Measurements from ENCODE around the gene CDH4. TPM values are rescaled to one million over a fixed set of nuclear protein-coding genes. Genes with fewer than 3 reads are reported as not detected.

Gene CDH4
- total and polyA plus RNA-seq, 2 of the 13 experiments (the other 11 are each of a cell fraction or from before 2014, with no cell fraction given): not detected

GRCh38 chr20:61646986-61647385 lies 394.9 kb downstream of the CDH4 start:
- BruUV-seq (replicated peaks): no TSS peak
- ChIA-PET POLR2A (no interaction called here), CTCF (ENCODE audit: low intra/inter-chr PET ratio, low total read pairs) (no interaction called here)
- DNase-seq (ENCODE audit: low spot score) (no peak), ATAC-seq (no peak), FAIRE-seq (no peak)
- Histone ChIP-seq H3K27me3 (ENCODE audit: control insufficient read depth in 1 of 2, insufficient read depth in 2 of 2, low read length in 2 of 2) (peaks cover 26 to 94% of the 10 kb centered on the region in 2 experiments), H3K36me3 (replicated peaks in 1 of 2; ENCODE audit: control insufficient read depth in 1 of 2, insufficient read depth in 2 of 2, low read length in 2 of 2) (no peaks in the 10 kb centered on the region), H3K9ac (ENCODE audit: insufficient read depth, low read depth, low read length) (no peak overlapping the region), H3K79me2 (ENCODE audit: insufficient read depth, low read length) (no peaks in the 10 kb centered on the region), H3K9me3 (ENCODE audit: low read length) (no peaks in the 10 kb centered on the region), H3K4me1 (ENCODE audit: insufficient read depth, low read length) (no peaks in the 10 kb centered on the region), H3K27ac (ENCODE audit: extremely low read length, insufficient read depth, low read length) (no peak overlapping the region), H2AFZ (ENCODE audit: low read length) (no peak overlapping the region), H4K20me1 (ENCODE audit: insufficient read depth, low read length) (no peaks in the 10 kb centered on the region), H3K4me2 (ENCODE audit: low read depth, low read length) (no peak overlapping the region), H3K4me3 (replicated peaks in 1 of 3; ENCODE audit: insufficient read depth in 1 of 3, low read depth in 2 of 3, low read length in 3 of 3) (no peak overlapping the region)
- intact Hi-C loops (cut with micrococcal nuclease; ENCODE audit: unreplicated experiment) (no loop called here), in situ Hi-C loops (cut with HindIII; ENCODE audit: extremely low pct_ligation_motif_present, low pct_unique_long_range_greater_than_20kb) (no loop called here)
- WGBS (ENCODE audit: low lambda C conversion rate): 1% methylated on average over 8 of the region's 8 CpGs
- TF ChIP-seq ZNF878 (CRISPR knock-in tag; IDR thresholded peaks at IDR 0.05): no peak
- TF ChIP-seq ZNF17 (CRISPR knock-in tag; IDR thresholded peaks at IDR 0.05): no peak
- no peak for TF ChIP-seq POLR2A (IDR thresholded peaks at IDR 0.05; ENCODE audit: insufficient read depth in 1 of 2, low read depth in 2 of 2, low read length in 2 of 2)
- TF ChIP-seq JDP2 (CRISPR knock-in tag; IDR thresholded peaks at IDR 0.05; ENCODE audit: borderline replicate concordance): no peak
- no peak for TF ChIP-seq ZBTB20 (CRISPR knock-in tag; IDR thresholded peaks at IDR 0.05; ENCODE audit: borderline replicate concordance, low read depth)
- no peak for TF ChIP-seq WIZ (CRISPR knock-in tag; IDR thresholded peaks at IDR 0.05)
- TF ChIP-seq ZNF235 (CRISPR knock-in tag; IDR thresholded peaks at IDR 0.05; ENCODE audit: borderline replicate concordance): no peak
- no peak for TF ChIP-seq NR2C2 (CRISPR knock-in tag; IDR thresholded peaks at IDR 0.05; ENCODE audit: borderline replicate concordance)
- TF ChIP-seq SNAPC2 (CRISPR knock-in tag; IDR thresholded peaks at IDR 0.05): no peak
- no peak for TF ChIP-seq GATAD1 (CRISPR knock-in tag; IDR thresholded peaks at IDR 0.05)
- TF ChIP-seq EED (CRISPR knock-in tag; IDR thresholded peaks at IDR 0.05): no peak
- no peak for TF ChIP-seq ZNF276 (CRISPR knock-in tag; IDR thresholded peaks at IDR 0.05; ENCODE audit: low read depth)

Data from HepG2 (cell line).